SU-DHL-6 (cell line): ENCODE data around the gene ZNF71.

Experiments
- CTCF ChIP-seq: fragments of 200-600 bp; sonication (generic); IDR thresholded peaks from one replicate; pipeline ENCODE4 v1.5.1; 2017; ENCODE audit warnings: antibody characterized with exemption, mild to moderate bottlenecking, low read length, moderate library complexity; ENCODE audit not compliant: insufficient read depth, poor library complexity, severe bottlenecking
- EZH2phosphoT487 ChIP-seq: fragments of 200-600 bp; sonication (generic), shearing (Covaris generic); conservative IDR thresholded peaks from 2 replicates; pipeline ENCODE4 v1.6.1; 2018; ENCODE audit warnings: mild to moderate bottlenecking, antibody characterized with exemption, low read length, moderate library complexity, mixed read lengths

- TF ChIP-seq CTCF = no peak
- TF ChIP-seq EZH2phosphoT487 = no peak
Observed at GRCh38 chr19:56670401-56670960, 75.4 kb downstream of the ZNF71 start.
